ENCODE data around the gene BNIP3.

Gene BNIP3

DNA sequence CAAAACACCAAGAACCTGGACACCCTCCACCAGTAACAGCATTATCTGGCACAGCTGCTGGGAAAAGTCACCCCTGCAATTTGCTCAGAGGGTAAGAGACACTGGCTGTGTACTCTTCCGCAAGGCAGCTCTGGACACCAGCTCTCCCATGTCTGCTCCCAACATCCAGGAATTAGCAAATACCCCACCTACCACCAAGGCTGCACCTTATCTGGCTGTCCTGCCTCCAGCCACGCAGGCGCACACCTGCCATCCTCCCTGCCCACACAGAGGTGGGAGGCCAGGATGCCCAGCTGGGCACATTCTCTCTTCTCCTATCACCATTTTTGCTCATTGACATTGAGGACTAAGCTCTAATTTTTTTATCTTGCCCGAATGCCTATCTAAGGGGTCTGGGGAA lies 20.3 kb upstream of the BNIP3 start:
- Histone ChIP-seq H3K27ac (no peak overlapping the region), H3K27me3 (peaks cover 0 to 8% of the 10 kb centered on the region in 2 donors), H3K4me1 (peaks cover 0 to 14% (median 6%) of the 10 kb centered on the region in 4 donors), H3K36me3 (no peaks in the 10 kb centered on the region), H3K4me3 (no peak overlapping the region), H3K9me3 (no peaks in the 10 kb centered on the region)
- intact Hi-C loops (cut with DNase I; ENCODE audit: low total_unique reads) = no loop called here
- DNase-seq = peak in 1 of 2 donors; percentile 40
- no peak for TF ChIP-seq CTCF (IDR thresholded peaks at IDR 0.05)

- Histone ChIP-seq H3K36me3 (no peaks in the 10 kb centered on the region), H3K4me3 (no peak overlapping the region), H3K27me3 (peaks cover 0 to 8% of the 10 kb centered on the region in 2 donors), H3K27ac (no peak overlapping the region), H3K4me1 (peaks cover 0 to 18% (median 8%) of the 10 kb centered on the region in 4 donors), H3K9me3 (no peaks in the 10 kb centered on the region)
- peak in 1 of 2 donors; percentile 45 for DNase-seq
- intact Hi-C loops (cut with DNase I; ENCODE audit: low total_unique reads) = no loop called here
- TF ChIP-seq CTCF (IDR thresholded peaks at IDR 0.05) = no peak
Observed at GRCh38 chr10:132001238-132001972, 19.7 kb upstream of the BNIP3 start.

DNA sequence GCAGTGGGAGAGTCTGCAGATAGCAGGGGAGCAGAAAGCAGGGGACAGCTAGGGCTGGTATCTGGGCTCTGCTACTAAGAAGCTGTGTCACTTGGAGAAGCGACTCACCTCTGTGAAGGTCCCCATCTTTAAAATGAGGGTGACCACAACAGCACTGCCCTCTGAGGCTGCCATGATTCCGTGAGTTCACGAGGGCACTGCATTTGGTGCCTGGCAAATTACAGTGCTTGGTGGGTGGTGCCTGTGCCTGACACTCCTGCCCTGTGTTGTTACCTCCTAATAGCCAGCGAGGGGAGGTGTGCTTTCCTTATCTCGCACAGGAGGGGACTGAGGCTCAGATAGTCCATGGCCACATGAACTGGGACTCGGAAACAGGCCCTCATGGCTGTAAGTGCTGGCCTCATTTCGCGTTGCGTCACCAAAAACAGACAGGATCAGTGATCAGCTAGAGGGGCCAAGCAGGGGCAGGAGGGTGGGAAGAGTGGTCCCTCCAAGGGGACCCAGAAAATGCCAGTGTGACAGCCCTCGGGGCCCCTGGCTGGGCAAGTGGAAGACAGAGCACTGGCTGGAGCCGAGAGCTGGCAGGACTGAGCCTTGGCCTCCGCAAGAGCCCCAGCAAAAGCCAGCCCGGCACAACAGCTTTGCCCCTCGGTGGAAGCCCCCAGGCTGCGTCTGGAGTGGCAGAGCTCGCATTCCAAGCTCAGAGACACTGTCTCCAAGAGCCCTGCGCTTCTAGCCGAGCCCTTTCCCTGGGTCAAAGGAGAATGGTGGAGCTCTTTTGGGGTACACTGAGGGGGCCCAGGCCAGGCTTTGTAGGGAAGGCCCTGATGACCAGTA lies 17.3 kb upstream of the BNIP3 start:
- Histone ChIP-seq H3K27ac (no peak overlapping the region), H3K36me3 (no peaks in the 10 kb centered on the region), H3K9me3 (no peaks in the 10 kb centered on the region), H3K4me3 (no peak overlapping the region), H3K27me3 (peaks cover 0 to 8% of the 10 kb centered on the region in 2 donors), H3K4me1 (peaks cover 0 to 18% (median 8%) of the 10 kb centered on the region in 4 donors)
- intact Hi-C loops (cut with DNase I; ENCODE audit: low total_unique reads) = no loop called here
- peak in 1 of 2 donors; percentile 50 for DNase-seq
- no peak for TF ChIP-seq CTCF (IDR thresholded peaks at IDR 0.05)

GRCh38 chr10:131998050-131998844 lies 16.5 kb upstream of the BNIP3 start:
- DNase-seq = peak in 1 of 2 donors; percentile 53
- Histone ChIP-seq H3K27me3 (peaks cover 0 to under 1% of the 10 kb centered on the region in 2 donors), H3K4me3 (no peak overlapping the region), H3K36me3 (no peaks in the 10 kb centered on the region), H3K27ac (peak overlapping the region; percentile 34 to 44), H3K4me1 (peaks cover 0 to 18% (median 8%) of the 10 kb centered on the region in 4 donors), H3K9me3 (no peaks in the 10 kb centered on the region)
- TF ChIP-seq CTCF (IDR thresholded peaks at IDR 0.05) = no peak
- intact Hi-C loops (cut with DNase I; ENCODE audit: low total_unique reads) = no loop called here

- peak overlapping the region; percentile 34 to 44 for H3K27ac ChIP-seq
- H3K9me3 ChIP-seq = no peaks in the 10 kb centered on the region
- H3K36me3 ChIP-seq = no peaks in the 10 kb centered on the region
- intact Hi-C loops (cut with DNase I; ENCODE audit: low total_unique reads) = no loop called here
- peaks cover 0 to 18% (median 8%) of the 10 kb centered on the region in 4 donors for H3K4me1 ChIP-seq
- H3K27me3 ChIP-seq = no peaks in the 10 kb centered on the region
- DNase-seq = peak; percentile 87 to 88
- TF ChIP-seq CTCF (IDR thresholded peaks at IDR 0.05) = no peak
- H3K4me3 ChIP-seq = no peak overlapping the region
Observed at GRCh38 chr10:131997366-131998049, 15.8 kb upstream of the BNIP3 start.

All from tibial artery (tissue), 4 donors.